GM12892 (cell line): ENCODE measurements around the gene MRPL17.
"Not testable (repeated sequence)": the region's sequence is repeated elsewhere in the genome, so short reads cannot be mapped to it uniquely, and the experiment has no call there.

Experiments
- POLR2A ChIP-seq: IDR thresholded peaks from 2 replicates; pipeline ENCODE4 v1.6.1; 2011; ENCODE audit warnings: low read depth, low read length, control low read depth
- POLR2AphosphoS5 ChIP-seq: IDR thresholded peaks from 2 replicates; pipeline ENCODE4 v1.6.1; 2011; ENCODE audit warnings: low read depth, low read length, control low read depth
- TAF1 ChIP-seq: IDR thresholded peaks from 2 replicates; pipeline ENCODE4 v1.6.1; 2011; ENCODE audit warnings: low read depth, mild to moderate bottlenecking, control low read depth, low read length, borderline replicate concordance

GRCh38 chr11:6701955-6702354, 18.8 kb upstream of the MRPL17 start:
- not testable (repeated sequence) for TF ChIP-seq POLR2A, TAF1, POLR2AphosphoS5
